ENCODE measurements around the gene DCAKD.

DNA sequence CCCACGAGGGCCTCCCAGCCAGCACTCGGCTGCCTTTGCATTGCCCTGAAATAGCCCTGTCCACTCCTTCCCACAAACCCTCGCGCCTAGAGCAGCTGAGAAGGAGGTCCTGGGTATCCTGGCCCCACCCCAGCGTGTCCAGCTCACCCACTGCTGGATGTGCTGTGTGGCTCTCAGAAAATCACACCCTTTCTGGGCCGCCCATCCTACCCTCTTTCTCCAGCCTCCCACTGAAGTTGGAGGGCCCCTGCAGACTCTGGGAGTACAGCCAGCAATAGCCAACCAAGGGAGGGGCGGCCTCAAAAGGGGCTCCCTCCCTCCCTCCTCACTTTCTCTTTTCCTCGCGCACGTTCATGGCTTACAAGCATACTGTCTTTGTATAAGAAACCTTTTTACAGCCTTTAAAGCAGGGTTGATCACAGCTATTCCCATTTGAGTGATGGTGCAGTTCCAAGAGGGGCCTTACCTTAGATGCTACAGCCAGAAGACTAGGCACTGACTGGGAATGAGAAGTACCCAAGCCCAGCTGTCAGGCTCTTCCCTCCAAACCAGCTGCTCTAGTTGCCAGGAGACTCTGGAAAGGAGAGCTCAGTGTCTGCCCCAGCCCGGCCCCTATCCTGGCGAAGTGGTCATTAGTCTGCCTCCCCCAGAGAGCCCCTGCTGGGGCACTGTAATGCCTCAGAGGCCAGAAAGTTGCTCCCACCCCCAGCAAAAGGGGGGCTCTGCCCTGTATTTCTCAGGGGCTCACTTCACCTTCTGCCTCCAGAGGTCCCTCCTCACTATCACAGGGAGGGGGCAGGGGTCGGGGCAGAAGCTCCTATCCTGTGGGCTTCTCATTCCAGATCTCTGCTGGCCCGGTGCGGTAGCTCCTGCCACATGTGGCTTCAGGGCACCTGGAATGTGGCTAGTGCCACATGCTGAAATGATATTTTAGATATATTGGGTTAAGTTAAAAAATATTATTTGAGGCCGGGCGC is 38.1 kb downstream of the DCAKD start:
- TF ChIP-seq POLR2AphosphoS5 (IDR thresholded peaks at IDR 0.05; ENCODE audit: low read depth, low read length) (no peak), POLR2A (IDR thresholded peaks at IDR 0.05; ENCODE audit: low read depth, low read length) (no peak), POU2F2 (IDR thresholded peaks at IDR 0.05; ENCODE audit: low read depth, low read length) (no peak), TAF1 (IDR thresholded peaks at IDR 0.05; ENCODE audit: low read depth, low read length) (no peak), SPI1 (IDR thresholded peaks at IDR 0.05; ENCODE audit: low read depth, low read length) (no peak), PAX5 (IDR thresholded peaks at IDR 0.05; ENCODE audit: insufficient read depth, low read length, severe bottlenecking) (no peak)

Measured in GM12891 (cell line).